PC-3 (cell line): Measurements from ENCODE around the gene USP32. TPM values are rescaled to one million over a fixed set of nuclear protein-coding genes. Genes with fewer than 3 reads are reported as not detected.

Experiments
- ATAC-seq: fragments of 200-7000 bp; cut with Tn5 transposase; 2 replicates; pipeline ENCODE4 v1.9.1; 2020; ENCODE audit warnings: mild to moderate bottlenecking, moderate library complexity
- BruUV-seq: library from RNA; stranded (reverse); fragments of 400-500 nt; replicated peaks from 2 replicates; lab custom pipeline; 2021; lab: Mats Ljungman, UMichigan
- CTCF ChIA-PET: fragments of 300-600 bp; sonication (Branson Sonifier 250); formaldehyde crosslinking; loops from one replicate; lab custom pipeline; 2022; ENCODE audit warnings: antibody characterized with exemption; lab: Charles Lee
- POLR2A ChIA-PET: fragments of 300-600 bp; sonication (Branson Sonifier 250); formaldehyde crosslinking; loops from one replicate; lab custom pipeline; 2022; ENCODE audit warnings: antibody characterized with exemption; ENCODE audit not compliant: unreplicated experiment; lab: Charles Lee
- DNase-seq: peaks from one replicate; pipeline ENCODE4 v3.0.0-alpha.2; 2015
- H2AFZ ChIP-seq: fragments of 300-600 bp; sonication (generic); 2 replicates; pipeline ENCODE4 v1.6.0; 2016; ENCODE audit warnings: antibody characterized with exemption, low read length
- H3F3A ChIP-seq: fragments of 300-600 bp; sonication (generic); one replicate; pipeline ENCODE4 v1.6.0; 2017; ENCODE audit warnings: antibody characterized with exemption, low read length, control low read depth, mild to moderate bottlenecking; ENCODE audit not compliant: unreplicated experiment
- H3K27ac ChIP-seq: fragments of 300-600 bp; sonication (generic); 2 replicates; pipeline ENCODE4 v1.5.1; 2016; ENCODE audit warnings: mild to moderate bottlenecking, low read length
- H3K27me3 ChIP-seq: fragments of 300-600 bp; sonication (generic); 2 replicates; pipeline ENCODE4 v1.6.1; 2016; ENCODE audit warnings: low read length, mixed read lengths
- H3K36me3 ChIP-seq: fragments of 300-600 bp; sonication (generic); 2 replicates; pipeline ENCODE4 v1.6.1; 2016; ENCODE audit warnings: low read depth, mixed run types, low read length, mixed read lengths
- H3K4me1 ChIP-seq: fragments of 300-600 bp; sonication (generic); 2 replicates; pipeline ENCODE4 v1.5.1; 2016; ENCODE audit warnings: low read length; ENCODE audit not compliant: insufficient read depth
- H3K4me2 ChIP-seq: fragments of 300-600 bp; sonication (generic); 2 replicates; pipeline ENCODE4 v1.6.0; 2016; ENCODE audit warnings: low read length
- H3K4me3 ChIP-seq: fragments of 300-600 bp; sonication (generic); 2 replicates; pipeline ENCODE4 v1.5.1; 2016; ENCODE audit warnings: mild to moderate bottlenecking, low read length, mixed read lengths
- H3K79me2 ChIP-seq: fragments of 300-600 bp; sonication (generic); 2 replicates; pipeline ENCODE4 v1.6.1; 2017; ENCODE audit warnings: low read length, mixed read lengths
- H3K9ac ChIP-seq: fragments of 300-600 bp; sonication (generic); 2 replicates; pipeline ENCODE4 v1.6.0; 2016; ENCODE audit warnings: mild to moderate bottlenecking, low read length
- H3K9me2 ChIP-seq: fragments of 300-600 bp; sonication (generic); replicated peaks from 2 replicates; pipeline ENCODE4 v1.6.1; 2016; ENCODE audit warnings: mixed run types, low read length, mixed read lengths
- H3K9me3 ChIP-seq: fragments of 300-600 bp; sonication (generic); 2 replicates; pipeline ENCODE4 v1.6.1; 2016; ENCODE audit warnings: low read length, mixed read lengths
- H4K20me1 ChIP-seq: fragments of 300-600 bp; sonication (generic); 2 replicates; pipeline ENCODE4 v1.6.1; 2016; ENCODE audit warnings: low read length, mixed read lengths
- EZH2 ChIP-seq: fragments of 300-600 bp; sonication (generic); IDR thresholded peaks from one replicate; pipeline ENCODE4 v1.6.1; 2017; ENCODE audit warnings: antibody characterized with exemption, mild to moderate bottlenecking, low read length; ENCODE audit not compliant: unreplicated experiment
- EZH2phosphoT487 ChIP-seq: fragments of 300-600 bp; sonication (generic); IDR thresholded peaks from 2 replicates; pipeline ENCODE4 v1.6.1; 2018; ENCODE audit warnings: mild to moderate bottlenecking, antibody characterized with exemption, low read length, borderline replicate concordance
- intact Hi-C: fragments of 100-400 bp; cut with micrococcal nuclease; formaldehyde crosslinking; loops from 2 replicates; pipeline ENCODE4 v1.9.0; 2023
- total RNA-seq: library from RNA; depleted of rRNA; stranded (reverse); fragments of >200 nt; gene quantifications from 2 replicates; pipeline ENCODE4 v1.2.3, GENCODE V29; 2014
- TF ChIP-seq, protein P1 (sequence below): fragments of 300-600 bp; sonication (generic); conservative IDR thresholded peaks from 2 replicates; pipeline ENCODE4 v1.5.1; 2017; ENCODE audit warnings: antibody characterized with exemption, low read depth, mild to moderate bottlenecking, low read length

The USP32 gene
- total RNA-seq, 1 experiment from 2014 or later, result 34.1 TPM

DNA sequence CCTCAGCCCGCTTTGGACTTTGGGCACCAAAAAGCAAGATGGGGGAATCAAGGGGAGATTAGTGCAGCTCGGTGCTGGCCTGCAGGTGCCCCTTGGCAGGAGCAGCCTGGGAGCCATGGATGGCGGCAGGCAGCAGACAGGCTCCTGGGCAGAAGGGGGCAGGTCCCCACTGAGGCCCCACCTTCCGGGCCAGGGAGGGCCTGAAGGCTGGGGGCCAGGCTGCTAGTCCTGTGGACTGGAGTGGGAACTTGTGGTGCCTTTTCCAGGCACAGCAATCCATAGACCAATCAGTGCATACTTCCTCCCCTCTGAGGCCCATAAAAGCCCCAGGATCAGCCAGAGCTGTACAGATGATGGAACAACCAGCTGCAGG, 64.0 kb downstream of the USP32 start:
- H3K4me1 ChIP-seq, result no peaks in the 10 kb centered on the region
- no peak for DNase-seq
- no peaks in the 10 kb centered on the region for H3F3A ChIP-seq
- H3K36me3 ChIP-seq, result no peaks in the 10 kb centered on the region
- H3K9me3 ChIP-seq, result no peaks in the 10 kb centered on the region
- H3K4me3 ChIP-seq, result no peak overlapping the region
- ChIA-PET CTCF (no interaction called here), POLR2A (no interaction called here)
- no peaks in the 10 kb centered on the region; the same call in 1 of the 2 replicates for H4K20me1 ChIP-seq
- intact Hi-C loops, result no loop called here
- H3K27ac ChIP-seq, result no peak overlapping the region
- no peak for TF ChIP-seq EZH2phosphoT487
- no peak for TF ChIP-seq EZH2
- TF ChIP-seq, protein P1, sequence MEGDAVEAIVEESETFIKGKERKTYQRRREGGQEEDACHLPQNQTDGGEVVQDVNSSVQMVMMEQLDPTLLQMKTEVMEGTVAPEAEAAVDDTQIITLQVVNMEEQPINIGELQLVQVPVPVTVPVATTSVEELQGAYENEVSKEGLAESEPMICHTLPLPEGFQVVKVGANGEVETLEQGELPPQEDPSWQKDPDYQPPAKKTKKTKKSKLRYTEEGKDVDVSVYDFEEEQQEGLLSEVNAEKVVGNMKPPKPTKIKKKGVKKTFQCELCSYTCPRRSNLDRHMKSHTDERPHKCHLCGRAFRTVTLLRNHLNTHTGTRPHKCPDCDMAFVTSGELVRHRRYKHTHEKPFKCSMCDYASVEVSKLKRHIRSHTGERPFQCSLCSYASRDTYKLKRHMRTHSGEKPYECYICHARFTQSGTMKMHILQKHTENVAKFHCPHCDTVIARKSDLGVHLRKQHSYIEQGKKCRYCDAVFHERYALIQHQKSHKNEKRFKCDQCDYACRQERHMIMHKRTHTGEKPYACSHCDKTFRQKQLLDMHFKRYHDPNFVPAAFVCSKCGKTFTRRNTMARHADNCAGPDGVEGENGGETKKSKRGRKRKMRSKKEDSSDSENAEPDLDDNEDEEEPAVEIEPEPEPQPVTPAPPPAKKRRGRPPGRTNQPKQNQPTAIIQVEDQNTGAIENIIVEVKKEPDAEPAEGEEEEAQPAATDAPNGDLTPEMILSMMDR, result no peak
- ATAC-seq, result no peak
- peaks cover 2% of the 10 kb centered on the region; the same call in 1 of the 2 replicates for H3K79me2 ChIP-seq
- H3K27me3 ChIP-seq, result no peaks in the 10 kb centered on the region
- no TSS peak for BruUV-seq
- H3K4me2 ChIP-seq, result no peak overlapping the region
- no peak overlapping the region for H3K9ac ChIP-seq
- no peak overlapping the region for H2AFZ ChIP-seq
- H3K9me2 ChIP-seq, result no peaks in the 10 kb centered on the region

DNA sequence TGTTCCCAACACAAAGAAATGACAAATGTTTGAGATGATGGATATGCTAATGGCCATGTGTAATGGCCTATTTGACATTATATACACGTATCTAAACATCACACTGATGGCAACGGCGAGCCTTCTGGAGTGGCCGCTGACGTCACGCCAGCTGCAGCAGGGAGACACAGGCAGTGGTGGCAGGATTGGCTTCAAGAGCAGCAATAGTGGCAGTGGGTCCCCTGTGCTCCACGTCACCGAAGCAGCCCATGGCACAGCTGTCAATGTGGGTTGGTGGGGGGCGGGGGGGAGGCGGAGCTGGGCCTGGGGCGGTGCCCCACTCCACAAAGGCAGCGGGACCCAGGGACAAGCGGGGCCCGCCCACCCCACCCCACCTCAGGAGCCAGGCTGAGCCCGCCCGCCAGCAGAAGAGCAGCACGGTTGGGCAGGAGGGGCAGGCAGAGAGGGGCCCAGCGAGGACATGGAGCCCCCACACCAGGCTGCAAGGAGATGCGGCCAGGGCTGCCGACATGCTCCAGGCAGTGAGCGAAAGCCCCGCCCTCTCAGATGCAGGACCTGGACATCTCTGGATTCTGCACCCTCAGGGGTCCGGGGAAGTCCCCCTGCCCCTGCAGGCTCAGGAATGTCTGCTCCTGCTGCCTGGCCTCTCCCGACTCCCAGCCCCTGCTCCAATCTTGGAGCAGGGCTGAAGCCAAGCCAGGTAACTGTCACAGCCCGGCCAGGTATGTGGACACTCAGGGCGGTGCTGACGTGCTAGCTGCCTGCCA, 64.6 kb downstream of the USP32 start:
- Histone ChIP-seq H3K27me3 (no peaks in the 10 kb centered on the region), H3K9me3 (no peaks in the 10 kb centered on the region), H3K9me2 (no peaks in the 10 kb centered on the region), H3K36me3 (no peaks in the 10 kb centered on the region), H4K20me1 (no peaks in the 10 kb centered on the region; the same call in 1 of the 2 replicates), H3K4me3 (no peak overlapping the region), H3K4me1 (no peaks in the 10 kb centered on the region), H2AFZ (no peak overlapping the region), H3K27ac (no peak overlapping the region), H3K9ac (no peak overlapping the region), H3K4me2 (no peak overlapping the region), H3F3A (no peaks in the 10 kb centered on the region), H3K79me2 (peaks cover 5% of the 10 kb centered on the region; the same call in 1 of the 2 replicates)
- ChIA-PET POLR2A (no interaction called here), CTCF (no interaction called here)
- DNase-seq (no peak), ATAC-seq (no peak)
- TF ChIP-seq EZH2phosphoT487, result no peak
- TF ChIP-seq EZH2, result no peak
- TF ChIP-seq, protein P1, result no peak
- intact Hi-C loops, result no loop called here
- BruUV-seq, result no TSS peak

DNA sequence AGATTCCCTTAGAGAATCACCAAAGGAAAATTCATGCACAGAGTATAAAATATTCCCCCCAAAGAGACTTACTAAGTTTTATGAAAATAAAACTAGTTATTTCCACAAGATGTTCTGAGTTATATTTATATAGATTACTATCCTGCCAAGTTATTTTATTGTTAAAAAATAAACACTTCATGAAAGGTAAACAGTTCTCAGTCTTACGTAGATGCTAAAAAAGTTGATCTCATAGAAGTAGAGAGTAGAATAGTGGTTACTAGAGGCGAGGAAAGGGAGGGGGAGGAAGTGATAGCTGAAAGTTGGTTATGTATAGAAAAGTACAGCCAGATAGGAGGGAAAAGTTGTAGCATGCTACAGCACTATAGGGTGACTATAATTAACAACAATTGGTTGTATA, 65.2 kb downstream of the USP32 start:
- no peak overlapping the region for H3K27ac ChIP-seq
- H3K9me3 ChIP-seq, result no peaks in the 10 kb centered on the region
- no TSS peak for BruUV-seq
- ChIA-PET POLR2A (interaction anchor here (0.7 kb wide), 1 partner anchor 1517 kb away, joined by 9 read pairs; no protein-coding TSS in a partner anchor), CTCF (interaction anchor here (0.7 kb wide), 1 partner anchor 95 kb away, joined by 3 read pairs; no protein-coding TSS in a partner anchor)
- H3K4me1 ChIP-seq, result peaks cover 5% of the 10 kb centered on the region; the same call in 1 of the 2 replicates
- no peaks in the 10 kb centered on the region for H3K9me2 ChIP-seq
- no peak overlapping the region for H3K4me2 ChIP-seq
- intact Hi-C loops, result no loop called here
- H3K79me2 ChIP-seq, result peaks cover 5% of the 10 kb centered on the region; the same call in 1 of the 2 replicates
- no peak overlapping the region for H2AFZ ChIP-seq
- no peaks in the 10 kb centered on the region for H3F3A ChIP-seq
- TF ChIP-seq, protein P1, result no peak
- no peak for TF ChIP-seq EZH2phosphoT487
- no peak for TF ChIP-seq EZH2
- H3K4me3 ChIP-seq, result no peak overlapping the region
- no peaks in the 10 kb centered on the region; the same call in 1 of the 2 replicates for H4K20me1 ChIP-seq
- ATAC-seq (peak; percentile 55), DNase-seq (no peak)
- H3K36me3 ChIP-seq, result no peaks in the 10 kb centered on the region
- no peak overlapping the region for H3K9ac ChIP-seq
- no peaks in the 10 kb centered on the region for H3K27me3 ChIP-seq
